ENCODE measurements around the gene FOXN3. TPM values are rescaled to one million over a fixed set of nuclear protein-coding genes. Genes with fewer than 3 reads are reported as not detected.

Gene FOXN3
- total RNA-seq, 1 donor from 2014 or later = 122 TPM

- H3K79me2 ChIP-seq (ENCODE audit: insufficient read depth, low read length) = peaks cover 80% of the 10 kb centered on the region
- H3K9me3 ChIP-seq (ENCODE audit: insufficient read depth, low read depth, low read length) = no peaks in the 10 kb centered on the region
- H3K4me3 Mint-ChIP-seq (ENCODE audit: unreplicated experiment) = no peak overlapping the region
- H3K4me1 ChIP-seq (ENCODE audit: insufficient read depth, low read length) = peaks cover 12% of the 10 kb centered on the region
- H3K27me3 Mint-ChIP-seq (ENCODE audit: low read depth, unreplicated experiment) = no peaks in the 10 kb centered on the region
- H3K4me3 ChIP-seq (ENCODE audit: insufficient read depth, low read depth, low read length) = no peak overlapping the region
- no peaks in the 10 kb centered on the region for H3K36me3 ChIP-seq (ENCODE audit: insufficient read depth, low read length)
- H3K4me2 ChIP-seq (ENCODE audit: low read length) = no peak overlapping the region
- no peaks in the 10 kb centered on the region for H3K27me3 ChIP-seq (ENCODE audit: insufficient read depth, low read length)
- no peak overlapping the region for H2AFZ ChIP-seq (ENCODE audit: low read depth, low read length)
- peak overlapping the region; percentile 47 for H3K27ac Mint-ChIP-seq (ENCODE audit: unreplicated experiment)
- H3K36me3 Mint-ChIP-seq (ENCODE audit: low read depth, unreplicated experiment) = peaks cover 32% of the 10 kb centered on the region
- H3K9me3 Mint-ChIP-seq (ENCODE audit: unreplicated experiment) = peaks cover 6% of the 10 kb centered on the region
- TF ChIP-seq EZH2 (IDR thresholded peaks at IDR 0.05; ENCODE audit: insufficient read depth, low read length) = no peak
- TF ChIP-seq, protein P1, sequence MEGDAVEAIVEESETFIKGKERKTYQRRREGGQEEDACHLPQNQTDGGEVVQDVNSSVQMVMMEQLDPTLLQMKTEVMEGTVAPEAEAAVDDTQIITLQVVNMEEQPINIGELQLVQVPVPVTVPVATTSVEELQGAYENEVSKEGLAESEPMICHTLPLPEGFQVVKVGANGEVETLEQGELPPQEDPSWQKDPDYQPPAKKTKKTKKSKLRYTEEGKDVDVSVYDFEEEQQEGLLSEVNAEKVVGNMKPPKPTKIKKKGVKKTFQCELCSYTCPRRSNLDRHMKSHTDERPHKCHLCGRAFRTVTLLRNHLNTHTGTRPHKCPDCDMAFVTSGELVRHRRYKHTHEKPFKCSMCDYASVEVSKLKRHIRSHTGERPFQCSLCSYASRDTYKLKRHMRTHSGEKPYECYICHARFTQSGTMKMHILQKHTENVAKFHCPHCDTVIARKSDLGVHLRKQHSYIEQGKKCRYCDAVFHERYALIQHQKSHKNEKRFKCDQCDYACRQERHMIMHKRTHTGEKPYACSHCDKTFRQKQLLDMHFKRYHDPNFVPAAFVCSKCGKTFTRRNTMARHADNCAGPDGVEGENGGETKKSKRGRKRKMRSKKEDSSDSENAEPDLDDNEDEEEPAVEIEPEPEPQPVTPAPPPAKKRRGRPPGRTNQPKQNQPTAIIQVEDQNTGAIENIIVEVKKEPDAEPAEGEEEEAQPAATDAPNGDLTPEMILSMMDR (IDR thresholded peaks at IDR 0.05; ENCODE audit: insufficient read depth, low read depth, low read length) = no peak
- H3K27ac ChIP-seq (ENCODE audit: low read depth, low read length) = no peak overlapping the region
- H3K4me1 Mint-ChIP-seq (ENCODE audit: low read depth, unreplicated experiment) = peaks cover 20% of the 10 kb centered on the region
- H4K20me1 ChIP-seq (ENCODE audit: insufficient read depth, low read length) = peaks cover 60% of the 10 kb centered on the region
- no peak for DNase-seq (ENCODE audit: low read depth)
- FAIRE-seq = no peak
- no peak overlapping the region for H3K9ac ChIP-seq (ENCODE audit: low read length)
These were observed 36.9 kb downstream of the FOXN3 start for GRCh38 chr14:89379891-89380820.

- peaks cover 33% of the 10 kb centered on the region for H3K36me3 Mint-ChIP-seq (ENCODE audit: low read depth, unreplicated experiment)
- peaks cover 6% of the 10 kb centered on the region for H3K9me3 Mint-ChIP-seq (ENCODE audit: unreplicated experiment)
- Histone ChIP-seq H3K4me3 (ENCODE audit: insufficient read depth, low read depth, low read length) (no peak overlapping the region), H2AFZ (ENCODE audit: low read depth, low read length) (no peak overlapping the region), H3K27me3 (ENCODE audit: insufficient read depth, low read length) (no peaks in the 10 kb centered on the region), H3K4me2 (ENCODE audit: low read length) (no peak overlapping the region), H3K27ac (ENCODE audit: low read depth, low read length) (peak overlapping the region; percentile 1), H3K4me1 (ENCODE audit: insufficient read depth, low read length) (peaks cover 12% of the 10 kb centered on the region), H3K79me2 (ENCODE audit: insufficient read depth, low read length) (peaks cover 80% of the 10 kb centered on the region), H3K9ac (ENCODE audit: low read length) (peak overlapping the region; percentile 27), H4K20me1 (ENCODE audit: insufficient read depth, low read length) (peaks cover 50% of the 10 kb centered on the region), H3K36me3 (ENCODE audit: insufficient read depth, low read length) (no peaks in the 10 kb centered on the region), H3K9me3 (ENCODE audit: insufficient read depth, low read depth, low read length) (no peaks in the 10 kb centered on the region)
- H3K27me3 Mint-ChIP-seq (ENCODE audit: low read depth, unreplicated experiment) = no peaks in the 10 kb centered on the region
- H3K4me3 Mint-ChIP-seq (ENCODE audit: unreplicated experiment) = no peak overlapping the region
- FAIRE-seq = no peak
- peak overlapping the region; percentile 97 for H3K27ac Mint-ChIP-seq (ENCODE audit: unreplicated experiment)
- no peak for TF ChIP-seq EZH2 (IDR thresholded peaks at IDR 0.05; ENCODE audit: insufficient read depth, low read length)
- TF ChIP-seq, protein P1 (IDR thresholded peaks at IDR 0.05; ENCODE audit: insufficient read depth, low read depth, low read length) = no peak
- DNase-seq (ENCODE audit: low read depth) = no peak
- peaks cover 20% of the 10 kb centered on the region for H3K4me1 Mint-ChIP-seq (ENCODE audit: low read depth, unreplicated experiment)
These were observed 38.0 kb downstream of the FOXN3 start for GRCh38 chr14:89379006-89379405.

GRCh38 chr14:89378119-89378518 lies 38.9 kb downstream of the FOXN3 start:
- Mint-ChIP-seq H3K27ac (ENCODE audit: unreplicated experiment) (peak overlapping the region; percentile 97), H3K4me1 (ENCODE audit: low read depth, unreplicated experiment) (peaks cover 22% of the 10 kb centered on the region), H3K9me3 (ENCODE audit: unreplicated experiment) (peaks cover 6% of the 10 kb centered on the region), H3K27me3 (ENCODE audit: low read depth, unreplicated experiment) (no peaks in the 10 kb centered on the region), H3K36me3 (ENCODE audit: low read depth, unreplicated experiment) (peaks cover 36% of the 10 kb centered on the region), H3K4me3 (ENCODE audit: unreplicated experiment) (peak overlapping the region; percentile 60)
- H4K20me1 ChIP-seq (ENCODE audit: insufficient read depth, low read length) = peaks cover 46% of the 10 kb centered on the region
- H3K4me3 ChIP-seq (ENCODE audit: insufficient read depth, low read depth, low read length) = no peak overlapping the region
- peak overlapping the region; percentile 72 for H3K27ac ChIP-seq (ENCODE audit: low read depth, low read length)
- no peaks in the 10 kb centered on the region for H3K9me3 ChIP-seq (ENCODE audit: insufficient read depth, low read depth, low read length)
- peak; percentile 20 for FAIRE-seq
- H3K79me2 ChIP-seq (ENCODE audit: insufficient read depth, low read length) = peaks cover 83% of the 10 kb centered on the region
- no peak overlapping the region for H2AFZ ChIP-seq (ENCODE audit: low read depth, low read length)
- peak overlapping the region; percentile 4 for H3K4me2 ChIP-seq (ENCODE audit: low read length)
- H3K4me1 ChIP-seq (ENCODE audit: insufficient read depth, low read length) = peaks cover 12% of the 10 kb centered on the region
- no peaks in the 10 kb centered on the region for H3K27me3 ChIP-seq (ENCODE audit: insufficient read depth, low read length)
- H3K9ac ChIP-seq (ENCODE audit: low read length) = peak overlapping the region; percentile 27
- DNase-seq (ENCODE audit: low read depth) = peak; percentile 87
- no peak for TF ChIP-seq EZH2 (IDR thresholded peaks at IDR 0.05; ENCODE audit: insufficient read depth, low read length)
- TF ChIP-seq, protein P1 (IDR thresholded peaks at IDR 0.05; ENCODE audit: insufficient read depth, low read depth, low read length) = no peak
- H3K36me3 ChIP-seq (ENCODE audit: insufficient read depth, low read length) = no peaks in the 10 kb centered on the region

All from astrocyte (in vitro differentiated cells and primary cell).